Neuronal stem cell (in vitro differentiated cells): Measurements from ENCODE around the gene FRAS1.
A peak's percentile ranks its signal among the peaks of the same experiment; 100 is the strongest.

Experiments used
- DNase-seq: peaks from one replicate; pipeline ENCODE4 v3.0.0-alpha.2; 2013; ENCODE audit warnings: low spot score
- H2AFZ ChIP-seq: one replicate; pipeline ENCODE4 v1.6.1; 2013; ENCODE audit warnings: mild to moderate bottlenecking, low read length, inconsistent platforms
- H2AK5ac ChIP-seq: 2 replicates; pipeline ENCODE4 v1.6.1; 2013; ENCODE audit warnings: low read depth, mild to moderate bottlenecking, inconsistent platforms, low read length, moderate library complexity, mixed read lengths
- H2BK120ac ChIP-seq: 2 replicates; pipeline ENCODE4 v1.6.1; 2013; ENCODE audit warnings: low read depth, mild to moderate bottlenecking, inconsistent platforms, low read length, moderate library complexity, mixed read lengths
- H2BK12ac ChIP-seq: one replicate; pipeline ENCODE4 v1.6.1; 2013; ENCODE audit warnings: low read length, inconsistent platforms
- H2BK15ac ChIP-seq: 2 replicates; pipeline ENCODE4 v1.6.1; 2013; ENCODE audit warnings: mild to moderate bottlenecking, low read length, inconsistent platforms, mixed read lengths
- H2BK5ac ChIP-seq: one replicate; pipeline ENCODE4 v1.6.1; 2013; ENCODE audit warnings: inconsistent platforms, mild to moderate bottlenecking, low read length, moderate library complexity
- H3K14ac ChIP-seq: one replicate; pipeline ENCODE4 v1.6.1; 2013; ENCODE audit warnings: low read length, inconsistent platforms
- H3K18ac ChIP-seq: 2 replicates; pipeline ENCODE4 v1.6.1; 2013; ENCODE audit warnings: low read length, inconsistent platforms
- H3K23ac ChIP-seq: 2 replicates; pipeline ENCODE4 v1.6.1; 2013; ENCODE audit warnings: low read depth, mild to moderate bottlenecking, mixed read lengths, low read length, inconsistent platforms; ENCODE audit not compliant: poor library complexity
- H3K27ac ChIP-seq: replicated peaks from 3 replicates; pipeline ENCODE4 v1.5.1; 2013; ENCODE audit warnings: low read length, inconsistent platforms
- H3K27me3 ChIP-seq, 3 experiments: 2 replicates each; pipeline ENCODE4 v1.6.1; 2013; ENCODE audit warnings: low read length in 3 of 3, mild to moderate bottlenecking in 2 of 3, inconsistent platforms in 1 of 3, low read depth in 1 of 3, mixed read lengths in 1 of 3, moderate library complexity in 1 of 3; ENCODE audit not compliant: control insufficient read depth in 3 of 3, insufficient read depth in 3 of 3
- H3K36me3 ChIP-seq, 2 donors: replicated peaks in 1 of 2; 2 replicates each; pipeline ENCODE4 v1.6.1; 2013; ENCODE audit warnings: low read length in 2 of 2; ENCODE audit not compliant: control insufficient read depth in 2 of 2, insufficient read depth in 2 of 2
- H3K4ac ChIP-seq: 2 replicates; pipeline ENCODE4 v1.6.1; 2013; ENCODE audit warnings: inconsistent platforms, mild to moderate bottlenecking, low read length, moderate library complexity
- H3K4me1 ChIP-seq, 2 donors: 1 replicate in 1 of 2; 2 replicates in 1 of 2; pipeline ENCODE4 v1.6.1; 2013; ENCODE audit warnings: low read length in 2 of 2, low read depth in 1 of 2; ENCODE audit not compliant: control insufficient read depth in 2 of 2, insufficient read depth in 1 of 2
- H3K4me2 ChIP-seq: one replicate; pipeline ENCODE4 v1.6.1; 2013; ENCODE audit warnings: mild to moderate bottlenecking, low read length, inconsistent platforms; ENCODE audit not compliant: insufficient read depth, poor library complexity, severe bottlenecking
- H3K4me3 ChIP-seq, 2 donors: 2 replicates each; pipeline ENCODE4 v1.5.1; 2013; ENCODE audit warnings: low read length in 2 of 2, mild to moderate bottlenecking in 2 of 2, inconsistent platforms in 1 of 2, moderate library complexity in 1 of 2
- H3K79me1 ChIP-seq: one replicate; pipeline ENCODE4 v1.6.1; 2013; ENCODE audit warnings: low read depth, mild to moderate bottlenecking, inconsistent platforms, low read length, moderate library complexity
- H3K9ac ChIP-seq: one replicate; pipeline ENCODE4 v1.6.1; 2013; ENCODE audit warnings: mild to moderate bottlenecking, low read depth, low read length, inconsistent platforms; ENCODE audit not compliant: poor library complexity
- H3K9me3 ChIP-seq, 2 donors: replicated peaks in 1 of 2; 2 replicates each; pipeline versions ENCODE3 to v1.6.1; 2013; ENCODE audit warnings: low read length in 2 of 2, mild to moderate bottlenecking in 2 of 2, inconsistent platforms in 1 of 2, low read depth in 1 of 2, mixed read lengths in 1 of 2, moderate library complexity in 1 of 2; ENCODE audit not compliant: control insufficient read depth in 2 of 2, insufficient read depth in 1 of 2
- H4K8ac ChIP-seq: one replicate; pipeline ENCODE4 v1.6.1; 2013; ENCODE audit warnings: low read depth, mild to moderate bottlenecking, inconsistent platforms, low read length, moderate library complexity
- H4K91ac ChIP-seq: one replicate; pipeline ENCODE4 v1.6.1; 2013; ENCODE audit warnings: low read length, low read depth, mild to moderate bottlenecking, inconsistent platforms; ENCODE audit not compliant: poor library complexity
- WGBS, 2 donors: extraction: QIAGEN DNeasy Blood & Tissue Kit; methylation state at CpG; one replicate each; pipeline ENCODE4 v1.1.7; 2013; ENCODE audit warnings: missing lambda C conversion rate in 2 of 2, mixed read lengths in 1 of 2; ENCODE audit not compliant: insufficient read length in 2 of 2, insufficient replicate concordance in 1 of 2; ENCODE audit errors: extremely low coverage in 2 of 2; 5-methylcytosine and 5-hydroxymethylcytosine counted together

Gene FRAS1

GRCh38 chr4:78566834-78567499 is 509.8 kb downstream of the FRAS1 start:
- Histone ChIP-seq H3K9me3 (no peaks in the 10 kb centered on the region), H3K4me1 (peaks cover 0 to 4% of the 10 kb centered on the region in 2 donors), H3K27ac (no peak overlapping the region), H2BK12ac (no peak overlapping the region), H3K23ac (peak overlapping the region; percentile 68), H3K4me2 (no peak overlapping the region), H2BK5ac (no peak overlapping the region), H4K8ac (no peak overlapping the region), H2BK15ac (no peak overlapping the region), H3K27me3 (no peaks in the 10 kb centered on the region), H3K9ac (no peak overlapping the region), H3K36me3 (no peaks in the 10 kb centered on the region), H2BK120ac (no peak overlapping the region), H2AFZ (no peak overlapping the region), H3K4ac (no peak overlapping the region), H4K91ac (no peak overlapping the region), H3K79me1 (no peaks in the 10 kb centered on the region), H3K18ac (peak overlapping the region; percentile 60), H3K14ac (no peak overlapping the region), H2AK5ac (no peak overlapping the region), H3K4me3 (no peak overlapping the region)
- no peak for DNase-seq
- WGBS, 2 donors = no CpG with 5 or more reads among the region's 8 CpGs

GRCh38 chr4:78567500-78568060 is 510.5 kb downstream of the FRAS1 start:
- H2BK15ac ChIP-seq = no peak overlapping the region
- no peak overlapping the region for H2BK5ac ChIP-seq
- H2AK5ac ChIP-seq = no peak overlapping the region
- H3K9ac ChIP-seq = no peak overlapping the region
- H4K91ac ChIP-seq = no peak overlapping the region
- DNase-seq = no peak
- H2AFZ ChIP-seq = no peak overlapping the region
- H3K14ac ChIP-seq = no peak overlapping the region
- H2BK12ac ChIP-seq = no peak overlapping the region
- no peaks in the 10 kb centered on the region for H3K36me3 ChIP-seq
- H3K9me3 ChIP-seq = no peaks in the 10 kb centered on the region
- no peak overlapping the region for H3K18ac ChIP-seq
- no peak overlapping the region for H3K4me2 ChIP-seq
- peaks cover 0 to 4% of the 10 kb centered on the region in 2 donors for H3K4me1 ChIP-seq
- no peak overlapping the region for H4K8ac ChIP-seq
- no peak overlapping the region for H2BK120ac ChIP-seq
- WGBS, 2 donors = no CpG with 5 or more reads among the region's 2 CpGs
- no peak overlapping the region for H3K27ac ChIP-seq
- no peak overlapping the region for H3K4me3 ChIP-seq
- H3K27me3 ChIP-seq = no peaks in the 10 kb centered on the region
- no peaks in the 10 kb centered on the region for H3K79me1 ChIP-seq
- H3K23ac ChIP-seq = no peak overlapping the region
- H3K4ac ChIP-seq = no peak overlapping the region

- H3K27ac ChIP-seq = no peak overlapping the region
- no peak for DNase-seq
- H3K9ac ChIP-seq = no peak overlapping the region
- WGBS, 2 donors = no CpG with 5 or more reads among the region's 3 CpGs
- H3K18ac ChIP-seq = no peak overlapping the region
- H4K91ac ChIP-seq = no peak overlapping the region
- H3K4me1 ChIP-seq = peaks cover 0 to 3% of the 10 kb centered on the region in 2 donors
- no peak overlapping the region for H2BK120ac ChIP-seq
- no peaks in the 10 kb centered on the region for H3K9me3 ChIP-seq
- no peak overlapping the region for H3K4me2 ChIP-seq
- H4K8ac ChIP-seq = no peak overlapping the region
- no peak overlapping the region for H3K14ac ChIP-seq
- no peak overlapping the region for H2BK12ac ChIP-seq
- no peak overlapping the region for H2BK5ac ChIP-seq
- no peak overlapping the region for H3K4ac ChIP-seq
- no peak overlapping the region for H3K4me3 ChIP-seq
- H3K79me1 ChIP-seq = no peaks in the 10 kb centered on the region
- H3K23ac ChIP-seq = no peak overlapping the region
- H2AFZ ChIP-seq = no peak overlapping the region
- no peak overlapping the region for H2AK5ac ChIP-seq
- H3K27me3 ChIP-seq = no peaks in the 10 kb centered on the region
- H3K36me3 ChIP-seq = no peaks in the 10 kb centered on the region
- H2BK15ac ChIP-seq = no peak overlapping the region
Measured at GRCh38 chr4:78568640-78569305, 511.6 kb downstream of the FRAS1 start.

GRCh38 chr4:78569306-78569821 is 512.2 kb downstream of the FRAS1 start:
- no peak overlapping the region for H3K27ac ChIP-seq
- no peak overlapping the region for H2BK12ac ChIP-seq
- no peak overlapping the region for H2AK5ac ChIP-seq
- H2AFZ ChIP-seq = no peak overlapping the region
- H3K23ac ChIP-seq = no peak overlapping the region
- no peak for DNase-seq
- H3K14ac ChIP-seq = no peak overlapping the region
- no peaks in the 10 kb centered on the region for H3K27me3 ChIP-seq
- H3K4me2 ChIP-seq = no peak overlapping the region
- H4K91ac ChIP-seq = no peak overlapping the region
- no peak overlapping the region for H2BK5ac ChIP-seq
- H3K4me1 ChIP-seq = peaks cover 0 to 3% of the 10 kb centered on the region in 2 donors
- no CpG with 5 or more reads among the region's 6 CpGs for WGBS, 2 donors
- no peak overlapping the region for H2BK120ac ChIP-seq
- H3K18ac ChIP-seq = no peak overlapping the region
- no peaks in the 10 kb centered on the region for H3K36me3 ChIP-seq
- H3K9me3 ChIP-seq = no peaks in the 10 kb centered on the region
- H3K4ac ChIP-seq = no peak overlapping the region
- no peaks in the 10 kb centered on the region for H3K79me1 ChIP-seq
- no peak overlapping the region for H3K9ac ChIP-seq
- no peak overlapping the region for H3K4me3 ChIP-seq
- no peak overlapping the region for H4K8ac ChIP-seq
- H2BK15ac ChIP-seq = no peak overlapping the region
